SK-N-MC (cell line): ENCODE measurements around the gene USP20.

Experiments used
- EZH2 ChIP-seq: fragments of 200-600 bp; sonication (generic); IDR thresholded peaks from one replicate; pipeline ENCODE4 v1.6.1; 2017; ENCODE audit warnings: antibody characterized with exemption
- POLR2AphosphoS5 ChIP-seq: IDR thresholded peaks from 2 replicates; pipeline ENCODE4 v1.6.1; 2012; ENCODE audit warnings: mild to moderate bottlenecking, low read depth, low read length, borderline replicate concordance

DNA sequence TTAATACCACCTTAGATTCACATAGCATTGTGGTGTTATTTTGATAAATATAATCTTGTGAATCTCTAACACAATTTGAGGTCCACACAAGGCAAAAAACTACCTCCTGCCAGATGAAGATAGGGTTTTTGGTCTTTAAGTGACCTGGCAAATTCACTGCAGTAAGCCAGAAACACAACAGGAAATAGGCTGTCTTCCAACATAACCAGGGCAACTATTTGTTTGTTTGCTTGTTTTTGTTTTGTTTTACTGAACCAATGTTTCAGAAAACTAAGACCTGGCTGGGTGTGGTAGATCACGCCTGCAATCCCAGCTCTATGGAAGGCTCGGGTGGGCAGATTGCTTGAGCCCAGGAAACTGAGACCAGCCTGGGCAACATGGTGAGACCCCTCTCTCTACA, 95.5 kb downstream of the USP20 start:
- TF ChIP-seq EZH2 (no peak), POLR2AphosphoS5 (no peak)
